GM12878 (cell line): ENCODE data around the gene CYP27A1. TPM values are rescaled to one million over a fixed set of nuclear protein-coding genes. Genes with fewer than 3 reads are reported as not detected.

ENCODE experiments used
- ATAC-seq: fragments of 200-7000 bp; cut with Tn5 transposase; 3 replicates; pipeline ENCODE4 v1.9.1; 2020; ENCODE audit warnings: mild to moderate bottlenecking, moderate library complexity
- BruUV-seq: library from RNA; stranded (reverse); fragments of 400-500 nt; replicated peaks from 2 replicates; lab custom pipeline; 2021; lab: Mats Ljungman, UMichigan
- CTCF ChIA-PET: fragments of 300-600 bp; sonication (Branson Sonifier 250); formaldehyde crosslinking; extraction: SDS; loops from one replicate; lab custom pipeline; 2021; ENCODE audit warnings: inconsistent platforms; lab: Yijun Ruan, JAX
- POLR2A ChIA-PET: fragments of 350-600 bp; formaldehyde crosslinking; extraction: SDS; loops from one replicate; lab custom pipeline; 2021; ENCODE audit warnings: inconsistent platforms; lab: Charles Lee
- RAD21 ChIA-PET: fragments of 300-600 bp; sonication (Branson Sonifier 250); formaldehyde crosslinking; loops from one replicate; lab custom pipeline; 2023; ENCODE audit warnings: antibody characterized with exemption; ENCODE audit not compliant: unreplicated experiment; lab: Charles Lee
- SMC1A ChIA-PET: fragments of 300-600 bp; sonication (Branson Sonifier 250); formaldehyde crosslinking; loops from one replicate; lab custom pipeline; 2023; ENCODE audit not compliant: unreplicated experiment, uncharacterized antibody; lab: Charles Lee
- DNase-seq: peaks from one replicate; pipeline ENCODE4 v3.0.0-alpha.2; 2011; ENCODE audit warnings: low read depth, low spot score
- FAIRE-seq: peaks from 3 replicates; lab custom pipeline; 2011; peaks lifted over from hg19 to GRCh38; lab: Jason Lieb, UNC
- H2AFZ ChIP-seq: 2 replicates; pipeline ENCODE4 v1.6.0; 2011; ENCODE audit warnings: low read depth, low read length, control low read depth; ENCODE audit not compliant: control insufficient read depth
- H3K27ac ChIP-seq: 2 replicates; pipeline ENCODE4 v1.5.1; 2011; ENCODE audit warnings: control low read depth; ENCODE audit not compliant: control insufficient read depth, insufficient read depth
- H3K27me3 ChIP-seq, 2 experiments: replicated peaks in 1 of 2; 2 replicates each; pipeline versions ENCODE4 v1.6.0 to v1.6.1; 2011; ENCODE audit warnings: low read length in 1 of 2; ENCODE audit not compliant: control insufficient read depth in 2 of 2, insufficient read depth in 2 of 2
- H3K36me3 ChIP-seq, 2 experiments: 2 replicates each; pipeline ENCODE4 v1.5.1; 2011; ENCODE audit warnings: low read length in 1 of 2; ENCODE audit not compliant: control insufficient read depth in 2 of 2, insufficient read depth in 2 of 2
- H3K4me1 ChIP-seq: 2 replicates; pipeline ENCODE4 v1.6.1; 2011; ENCODE audit warnings: mild to moderate bottlenecking, low read length, moderate library complexity, mixed read lengths; ENCODE audit not compliant: control insufficient read depth, insufficient read depth
- H3K4me2 ChIP-seq: 2 replicates; pipeline ENCODE4 v1.6.0; 2011; ENCODE audit warnings: control low read depth; ENCODE audit not compliant: control insufficient read depth, insufficient read depth
- H3K4me3 ChIP-seq: fragments of 200-600 bp; sonication (generic); 2 replicates; pipeline ENCODE4 v1.5.1; 2016
- H3K79me2 ChIP-seq: 2 replicates; pipeline ENCODE4 v1.6.0; 2011; ENCODE audit warnings: low read length; ENCODE audit not compliant: control insufficient read depth, insufficient read depth
- H3K9ac ChIP-seq: 2 replicates; pipeline ENCODE4 v1.8.0; 2011; ENCODE audit warnings: low read length, control low read depth, mixed read lengths; ENCODE audit not compliant: control insufficient read depth, insufficient read depth
- H3K9me3 ChIP-seq: replicated peaks from 3 replicates; pipeline ENCODE4 v1.5.1; 2011; ENCODE audit warnings: mild to moderate bottlenecking, low read length; ENCODE audit not compliant: control insufficient read depth, insufficient read depth
- H4K20me1 ChIP-seq: 2 replicates; pipeline ENCODE4 v1.6.0; 2011; ENCODE audit not compliant: control insufficient read depth, insufficient read depth
- ETV6 ChIP-seq, 2 experiments: fragments of 450-650 bp in 1 of 2; IDR thresholded peaks in 1 of 2; conservative IDR thresholded peaks in 1 of 2; 2 replicates each; pipeline ENCODE4 v1.6.1; 2014; ENCODE audit warnings: antibody characterized with exemption in 1 of 2, borderline replicate concordance in 1 of 2, low read depth in 1 of 2, mild to moderate bottlenecking in 1 of 2, moderate library complexity in 1 of 2
- SREBF1 ChIP-seq: IDR thresholded peaks from 2 replicates; pipeline ENCODE4 v1.6.1; 2012; ENCODE audit warnings: mild to moderate bottlenecking, low read length
- TCF3 ChIP-seq: IDR thresholded peaks from 2 replicates; pipeline ENCODE4 v1.6.1; 2012; ENCODE audit warnings: low read depth, mild to moderate bottlenecking, low read length, borderline replicate concordance; ENCODE audit not compliant: insufficient read depth
- ZNF207 ChIP-seq: fragments of 450-650 bp; IDR thresholded peaks from 2 replicates; pipeline ENCODE4 v1.6.1; 2014; ENCODE audit warnings: antibody characterized with exemption, mild to moderate bottlenecking, borderline replicate concordance
- ZSCAN29 ChIP-seq: fragments of 450-650 bp; IDR thresholded peaks from 2 replicates; pipeline ENCODE4 v1.6.1; 2017; ENCODE audit warnings: mild to moderate bottlenecking, moderate library complexity
- WGBS: methylation state at CpG from one replicate; pipeline ENCODE4 v1.1.6; 2016; ENCODE audit warnings: low lambda C conversion rate; ENCODE audit not compliant: insufficient replicate concordance, insufficient coverage; ENCODE audit errors: missing lambda C conversion rate; 5-methylcytosine and 5-hydroxymethylcytosine counted together
- in situ Hi-C: fragments of 300-500 bp; cut with MboI; formaldehyde crosslinking; loops from 9 replicates; pipeline ENCODE4 v1.14.3; 2018; ENCODE audit warnings: mixed read lengths
- intact Hi-C: fragments of 100-400 bp; cut with micrococcal nuclease; formaldehyde crosslinking; loops from one replicate; pipeline ENCODE4 v1.14.2; 2022; ENCODE audit not compliant: unreplicated experiment
- polyA plus RNA-seq, 11 experiments: library from polyadenylated mRNA; depleted of rRNA in 4 of 11; unstranded in 6 of 11; stranded (reverse) in 5 of 11; fragments of >200 nt; fragmentation: Nextera tagmentation in 4 of 11; fragmentation: Illumina TruSeq in 1 of 11; extraction: Ambion mirVana in 4 of 11; extraction: Trizol in 1 of 11; gene quantifications; 1 replicate in 1 of 11; 2 replicates in 10 of 11; pipeline versions ENCODE4 v1.2.1 to v1.2.3, GENCODE V29; 2011 to 2016; ENCODE audit warnings: inconsistent platforms in 2 of 11, missing spikeins in 2 of 11, low read depth in 1 of 11
- total RNA-seq, 4 experiments: library from RNA; depleted of rRNA in 3 of 4; stranded (reverse); fragments of >200 nt in 3 of 4; fragmentation: Illumina TruSeq in 1 of 4; extraction: Trizol in 1 of 4; gene quantifications; 2 replicates each; pipeline versions ENCODE4 v1.2.1 to v1.2.3, GENCODE V29; 2013 to 2021
- TF ChIP-seq, protein P1 (sequence below): fragments of 450-650 bp; IDR thresholded peaks from 2 replicates; pipeline ENCODE4 v1.6.1; 2017; ENCODE audit warnings: mild to moderate bottlenecking, moderate library complexity
- TF ChIP-seq, protein P2 (sequence below): IDR thresholded peaks from 2 replicates; pipeline ENCODE4 v1.6.1; 2011; ENCODE audit warnings: borderline replicate concordance, low read depth, mild to moderate bottlenecking, moderate library complexity, mixed read lengths, low read length; ENCODE audit not compliant: insufficient read depth; ENCODE audit errors: extremely low read length
- TF ChIP-seq, protein P3 (sequence below): fragments of 150-350 bp; IDR thresholded peaks from 2 replicates; pipeline ENCODE4 v1.6.1; 2016; ENCODE audit warnings: low read depth, low read length

CYP27A1 gene
- total and polyA plus RNA-seq, 10 of the 15 experiments (the other 5 are each of a cell fraction or from before 2014, with no cell fraction given) = 0.11 to 0.72 (median 0.18) TPM; not detected in 2

DNA sequence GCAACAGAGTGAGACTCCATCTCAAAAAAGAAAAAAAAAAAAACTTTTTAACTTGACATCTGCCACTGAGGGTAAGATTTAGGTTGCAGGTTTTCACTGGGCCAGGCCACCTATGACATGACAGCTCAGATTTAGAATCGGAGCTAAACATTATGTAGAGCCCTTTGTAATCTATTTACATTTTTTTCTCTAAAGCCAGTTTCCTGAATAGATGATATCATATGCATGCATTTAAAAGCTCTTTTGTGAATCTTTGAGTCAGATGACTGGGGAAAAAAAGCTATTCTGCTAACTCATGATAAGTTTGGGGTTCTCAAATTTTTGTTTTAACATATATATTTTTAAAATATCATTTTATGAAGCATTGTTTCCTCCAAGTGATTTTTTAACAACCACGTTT is 28.3 kb downstream of the CYP27A1 start:
- H4K20me1 ChIP-seq = no peaks in the 10 kb centered on the region
- no peak overlapping the region for H3K4me3 ChIP-seq
- H3K4me1 ChIP-seq = no peaks in the 10 kb centered on the region
- intact Hi-C loops = no loop called here
- H3K79me2 ChIP-seq = no peaks in the 10 kb centered on the region
- H3K9me3 ChIP-seq = no peaks in the 10 kb centered on the region
- SMC1A ChIA-PET = interaction anchor here (1.4 kb wide), 1 partner anchor 99 kb away, joined by 4 read pairs; the partner anchor contains the start of gene TTLL4
- H3K27me3 ChIP-seq = no peaks in the 10 kb centered on the region; a peak in 1 of 4 replicates
- POLR2A ChIA-PET = interaction anchor here (0.7 kb wide), 1 partner anchor 689 kb away, joined by 3 read pairs; the partner anchor contains the start of gene GMPPA
- BruUV-seq = no TSS peak
- DNase-seq (no peak), FAIRE-seq (no peak), ATAC-seq (no peak)
- H2AFZ ChIP-seq = no peak overlapping the region
- no peak overlapping the region for H3K4me2 ChIP-seq
- in situ Hi-C loops = no loop called here
- CTCF ChIA-PET = interaction anchor here (0.9 to 1.2 kb wide), 2 partner anchors 31 to 454 kb away, joined by 3 to 4 read pairs; no protein-coding TSS in a partner anchor
- WGBS = 71% methylated on average over 2 of the region's 2 CpGs
- RAD21 ChIA-PET = interaction anchor here (1.3 kb wide), 1 partner anchor 42 kb away, joined by 3 read pairs; no protein-coding TSS in a partner anchor
- no peaks in the 10 kb centered on the region for H3K36me3 ChIP-seq
- no peak overlapping the region for H3K27ac ChIP-seq
- H3K9ac ChIP-seq = no peak overlapping the region
- TF ChIP-seq, protein P1, sequence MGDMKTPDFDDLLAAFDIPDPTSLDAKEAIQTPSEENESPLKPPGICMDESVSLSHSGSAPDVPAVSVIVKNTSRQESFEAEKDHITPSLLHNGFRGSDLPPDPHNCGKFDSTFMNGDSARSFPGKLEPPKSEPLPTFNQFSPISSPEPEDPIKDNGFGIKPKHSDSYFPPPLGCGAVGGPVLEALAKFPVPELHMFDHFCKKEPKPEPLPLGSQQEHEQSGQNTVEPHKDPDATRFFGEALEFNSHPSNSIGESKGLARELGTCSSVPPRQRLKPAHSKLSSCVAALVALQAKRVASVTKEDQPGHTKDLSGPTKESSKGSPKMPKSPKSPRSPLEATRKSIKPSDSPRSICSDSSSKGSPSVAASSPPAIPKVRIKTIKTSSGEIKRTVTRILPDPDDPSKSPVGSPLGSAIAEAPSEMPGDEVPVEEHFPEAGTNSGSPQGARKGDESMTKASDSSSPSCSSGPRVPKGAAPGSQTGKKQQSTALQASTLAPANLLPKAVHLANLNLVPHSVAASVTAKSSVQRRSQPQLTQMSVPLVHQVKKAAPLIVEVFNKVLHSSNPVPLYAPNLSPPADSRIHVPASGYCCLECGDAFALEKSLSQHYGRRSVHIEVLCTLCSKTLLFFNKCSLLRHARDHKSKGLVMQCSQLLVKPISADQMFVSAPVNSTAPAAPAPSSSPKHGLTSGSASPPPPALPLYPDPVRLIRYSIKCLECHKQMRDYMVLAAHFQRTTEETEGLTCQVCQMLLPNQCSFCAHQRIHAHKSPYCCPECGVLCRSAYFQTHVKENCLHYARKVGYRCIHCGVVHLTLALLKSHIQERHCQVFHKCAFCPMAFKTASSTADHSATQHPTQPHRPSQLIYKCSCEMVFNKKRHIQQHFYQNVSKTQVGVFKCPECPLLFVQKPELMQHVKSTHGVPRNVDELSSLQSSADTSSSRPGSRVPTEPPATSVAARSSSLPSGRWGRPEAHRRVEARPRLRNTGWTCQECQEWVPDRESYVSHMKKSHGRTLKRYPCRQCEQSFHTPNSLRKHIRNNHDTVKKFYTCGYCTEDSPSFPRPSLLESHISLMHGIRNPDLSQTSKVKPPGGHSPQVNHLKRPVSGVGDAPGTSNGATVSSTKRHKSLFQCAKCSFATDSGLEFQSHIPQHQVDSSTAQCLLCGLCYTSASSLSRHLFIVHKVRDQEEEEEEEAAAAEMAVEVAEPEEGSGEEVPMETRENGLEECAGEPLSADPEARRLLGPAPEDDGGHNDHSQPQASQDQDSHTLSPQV = no peak
- TF ChIP-seq ETV6 (conservative IDR thresholded peaks at IDR 0.05 in 1 of 2, IDR thresholded peaks at IDR 0.05 in 1 of 2; ENCODE audit: borderline replicate concordance in 1 of 2, low read depth in 1 of 2) = no peak
- TF ChIP-seq, protein P2, sequence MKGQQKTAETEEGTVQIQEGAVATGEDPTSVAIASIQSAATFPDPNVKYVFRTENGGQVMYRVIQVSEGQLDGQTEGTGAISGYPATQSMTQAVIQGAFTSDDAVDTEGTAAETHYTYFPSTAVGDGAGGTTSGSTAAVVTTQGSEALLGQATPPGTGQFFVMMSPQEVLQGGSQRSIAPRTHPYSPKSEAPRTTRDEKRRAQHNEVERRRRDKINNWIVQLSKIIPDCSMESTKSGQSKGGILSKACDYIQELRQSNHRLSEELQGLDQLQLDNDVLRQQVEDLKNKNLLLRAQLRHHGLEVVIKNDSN = no peak
- no peak for TF ChIP-seq SREBF1
- TF ChIP-seq TCF3 = no peak
- no peak for TF ChIP-seq ZNF207
- TF ChIP-seq, protein P3, sequence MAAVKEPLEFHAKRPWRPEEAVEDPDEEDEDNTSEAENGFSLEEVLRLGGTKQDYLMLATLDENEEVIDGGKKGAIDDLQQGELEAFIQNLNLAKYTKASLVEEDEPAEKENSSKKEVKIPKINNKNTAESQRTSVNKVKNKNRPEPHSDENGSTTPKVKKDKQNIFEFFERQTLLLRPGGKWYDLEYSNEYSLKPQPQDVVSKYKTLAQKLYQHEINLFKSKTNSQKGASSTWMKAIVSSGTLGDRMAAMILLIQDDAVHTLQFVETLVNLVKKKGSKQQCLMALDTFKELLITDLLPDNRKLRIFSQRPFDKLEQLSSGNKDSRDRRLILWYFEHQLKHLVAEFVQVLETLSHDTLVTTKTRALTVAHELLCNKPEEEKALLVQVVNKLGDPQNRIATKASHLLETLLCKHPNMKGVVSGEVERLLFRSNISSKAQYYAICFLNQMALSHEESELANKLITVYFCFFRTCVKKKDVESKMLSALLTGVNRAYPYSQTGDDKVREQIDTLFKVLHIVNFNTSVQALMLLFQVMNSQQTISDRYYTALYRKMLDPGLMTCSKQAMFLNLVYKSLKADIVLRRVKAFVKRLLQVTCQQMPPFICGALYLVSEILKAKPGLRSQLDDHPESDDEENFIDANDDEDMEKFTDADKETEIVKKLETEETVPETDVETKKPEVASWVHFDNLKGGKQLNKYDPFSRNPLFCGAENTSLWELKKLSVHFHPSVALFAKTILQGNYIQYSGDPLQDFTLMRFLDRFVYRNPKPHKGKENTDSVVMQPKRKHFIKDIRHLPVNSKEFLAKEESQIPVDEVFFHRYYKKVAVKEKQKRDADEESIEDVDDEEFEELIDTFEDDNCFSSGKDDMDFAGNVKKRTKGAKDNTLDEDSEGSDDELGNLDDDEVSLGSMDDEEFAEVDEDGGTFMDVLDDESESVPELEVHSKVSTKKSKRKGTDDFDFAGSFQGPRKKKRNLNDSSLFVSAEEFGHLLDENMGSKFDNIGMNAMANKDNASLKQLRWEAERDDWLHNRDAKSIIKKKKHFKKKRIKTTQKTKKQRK = no peak
- TF ChIP-seq ZSCAN29 = no peak
